Measurements from ENCODE around the gene MAP3K19. TPM values are rescaled to one million over a fixed set of nuclear protein-coding genes. Genes with fewer than 3 reads are reported as not detected.
"Not testable (repeated sequence)": the region's sequence is repeated elsewhere in the genome, so short reads cannot be mapped to it uniquely, and the experiment has no call there.

MAP3K19 gene
- total RNA-seq, 1 donor = not detected

GRCh38 chr2:135052042-135052876 is 5.0 kb upstream of the MAP3K19 start, which contains the start of gene RAB3GAP1:
TSS of gene RAB3GAP1 (plus strand) at chr2:135052292. CDS start at chr2:135052308, 16 bp downstream.
- TF ChIP-seq, protein P1, sequence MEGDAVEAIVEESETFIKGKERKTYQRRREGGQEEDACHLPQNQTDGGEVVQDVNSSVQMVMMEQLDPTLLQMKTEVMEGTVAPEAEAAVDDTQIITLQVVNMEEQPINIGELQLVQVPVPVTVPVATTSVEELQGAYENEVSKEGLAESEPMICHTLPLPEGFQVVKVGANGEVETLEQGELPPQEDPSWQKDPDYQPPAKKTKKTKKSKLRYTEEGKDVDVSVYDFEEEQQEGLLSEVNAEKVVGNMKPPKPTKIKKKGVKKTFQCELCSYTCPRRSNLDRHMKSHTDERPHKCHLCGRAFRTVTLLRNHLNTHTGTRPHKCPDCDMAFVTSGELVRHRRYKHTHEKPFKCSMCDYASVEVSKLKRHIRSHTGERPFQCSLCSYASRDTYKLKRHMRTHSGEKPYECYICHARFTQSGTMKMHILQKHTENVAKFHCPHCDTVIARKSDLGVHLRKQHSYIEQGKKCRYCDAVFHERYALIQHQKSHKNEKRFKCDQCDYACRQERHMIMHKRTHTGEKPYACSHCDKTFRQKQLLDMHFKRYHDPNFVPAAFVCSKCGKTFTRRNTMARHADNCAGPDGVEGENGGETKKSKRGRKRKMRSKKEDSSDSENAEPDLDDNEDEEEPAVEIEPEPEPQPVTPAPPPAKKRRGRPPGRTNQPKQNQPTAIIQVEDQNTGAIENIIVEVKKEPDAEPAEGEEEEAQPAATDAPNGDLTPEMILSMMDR (IDR thresholded peaks at IDR 0.05; ENCODE audit: insufficient read depth, low read length) = no peak
- peak within 1 kb of the TSS; percentile 98 for H3K4me3 ChIP-seq (ENCODE audit: low read depth, low read length)
- peak; percentile 78 for DNase-seq (ENCODE audit: low read depth)

- TF ChIP-seq, protein P1 (IDR thresholded peaks at IDR 0.05; ENCODE audit: insufficient read depth, low read length) = no peak
- H3K4me3 ChIP-seq (ENCODE audit: low read depth, low read length) = no peak overlapping the region
- DNase-seq (ENCODE audit: low read depth) = no peak
These were observed 3.4 kb upstream of the MAP3K19 start for GRCh38 chr2:135050684-135051083.

- no peak overlapping the region for H3K4me3 ChIP-seq (ENCODE audit: low read depth, low read length)
- no peak for DNase-seq (ENCODE audit: low read depth)
- TF ChIP-seq, protein P1 (IDR thresholded peaks at IDR 0.05; ENCODE audit: insufficient read depth, low read length) = no peak
These were observed 2.9 kb upstream of the MAP3K19 start for GRCh38 chr2:135050132-135050531.

DNA sequence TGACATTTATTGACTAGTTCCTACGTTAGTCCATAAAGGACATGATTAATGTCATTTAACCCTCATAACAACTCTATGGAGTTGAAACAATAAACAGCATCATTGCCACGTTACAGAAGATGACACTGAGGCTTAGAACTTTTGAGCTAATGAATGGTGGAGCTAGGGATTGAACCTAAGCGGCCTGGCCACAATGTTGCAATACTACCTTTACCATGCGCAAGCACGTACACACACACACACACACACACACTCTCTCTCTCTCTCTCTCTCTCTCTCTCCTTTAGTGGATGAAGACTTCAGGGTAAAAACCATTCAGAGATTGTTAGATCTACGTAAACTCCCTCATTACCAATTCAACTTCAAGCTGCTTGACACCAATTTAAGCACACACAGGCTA is 875 bp upstream of the MAP3K19 start:
- TF ChIP-seq, protein P1 (IDR thresholded peaks at IDR 0.05; ENCODE audit: insufficient read depth, low read length) = no peak
- DNase-seq (ENCODE audit: low read depth) = no peak
- no peak overlapping the region for H3K4me3 ChIP-seq (ENCODE audit: low read depth, low read length)

- no peak for DNase-seq (ENCODE audit: low read depth)
- TF ChIP-seq, protein P1 (IDR thresholded peaks at IDR 0.05; ENCODE audit: insufficient read depth, low read length) = peak; percentile 44
- H3K4me3 ChIP-seq (ENCODE audit: low read depth, low read length) = no peak overlapping the region
These were observed 3.9 kb downstream of the MAP3K19 start for GRCh38 chr2:135043345-135043744.

DNA sequence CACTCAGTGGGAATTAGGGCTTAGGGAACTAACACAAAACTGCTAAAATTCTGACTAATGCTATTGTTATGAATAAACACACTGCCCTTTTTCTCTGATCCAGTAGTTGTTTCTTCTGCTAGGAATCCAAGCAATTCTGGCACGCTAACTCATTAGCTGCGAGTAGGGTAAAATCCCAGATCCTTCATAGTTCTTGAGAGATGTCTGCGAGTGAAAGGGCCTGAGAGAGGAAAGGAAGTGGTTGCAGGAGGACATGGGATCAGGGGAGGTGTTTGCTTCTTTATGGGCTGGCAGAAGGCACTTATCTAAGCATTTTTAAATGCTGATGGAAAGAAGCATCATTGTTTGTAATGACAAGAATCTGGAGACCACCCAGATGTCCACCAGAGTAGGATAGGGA is 9.4 kb downstream of the MAP3K19 start:
- TF ChIP-seq, protein P1 (IDR thresholded peaks at IDR 0.05; ENCODE audit: insufficient read depth, low read length) = no peak
- no peak for DNase-seq (ENCODE audit: low read depth)
- no peak overlapping the region for H3K4me3 ChIP-seq (ENCODE audit: low read depth, low read length)

GRCh38 chr2:135033216-135033615 is 14.0 kb downstream of the MAP3K19 start:
- not testable (repeated sequence) for H3K4me3 ChIP-seq (ENCODE audit: low read depth, low read length); DNase-seq (ENCODE audit: low read depth)

Data from fibroblast of the aortic adventitia (primary cell).